COLO829 (cell line): ENCODE measurements around the gene FNIP1.
A peak's percentile ranks its signal among the peaks of the same experiment; 100 is the strongest.
"Not testable (repeated sequence)": the region's sequence is repeated elsewhere in the genome, so short reads cannot be mapped to it uniquely, and the experiment has no call there.

Experiments used
- DNase-seq: peaks from one replicate; pipeline ENCODE4 v3.0.0; 2012; ENCODE audit warnings: low spot score

Gene FNIP1

DNA sequence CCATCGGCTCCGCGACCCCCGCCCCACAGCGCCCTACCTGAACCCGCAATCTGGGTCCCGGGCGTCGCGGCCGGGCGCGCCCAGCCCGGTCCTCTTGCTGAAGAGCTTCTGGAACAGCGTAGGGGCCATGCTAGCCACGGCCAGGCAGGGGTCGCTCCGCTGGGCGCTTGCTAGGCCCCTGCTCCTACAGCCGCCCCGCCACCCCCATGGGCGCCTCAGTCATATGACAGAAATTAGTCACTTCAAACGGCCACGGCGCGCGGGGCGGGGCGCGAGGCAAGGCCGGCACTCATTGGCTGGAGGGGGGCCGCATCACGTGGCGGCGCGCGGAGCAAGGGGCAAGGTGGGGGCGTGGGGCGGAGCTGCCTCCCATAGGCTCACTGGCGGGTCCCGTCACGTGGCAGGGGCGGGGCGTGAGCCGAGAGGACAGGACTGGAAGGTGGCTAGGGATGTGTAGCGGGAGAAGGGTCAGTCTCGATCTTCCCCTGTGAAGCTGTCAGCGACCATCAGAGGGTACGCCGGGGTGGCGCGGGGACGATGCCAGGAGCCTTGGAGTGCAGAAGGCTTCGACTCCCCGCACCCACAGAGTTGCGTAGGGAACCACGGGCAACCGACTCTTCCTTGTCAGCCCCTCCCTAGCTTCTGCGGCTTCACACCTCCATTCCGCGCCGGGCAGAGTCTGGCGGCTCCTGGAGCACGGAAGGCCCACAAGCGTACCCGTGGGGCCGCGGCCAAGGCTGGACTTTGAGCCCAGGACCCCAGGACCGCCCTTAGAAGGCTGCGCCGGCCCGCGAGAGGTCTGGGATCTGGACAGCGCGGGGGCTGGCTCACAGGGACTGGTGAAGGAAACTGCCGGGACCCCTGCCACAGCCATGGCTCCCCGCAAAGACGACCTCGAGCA lies at the start of gene FNIP1:
Gene FNIP1, minus strand, starts transcription at position 225 of the 901 bp plus-strand sequence. Its CDS starts 96 bp downstream, at position 129.
- peak; percentile 98 for DNase-seq

DNA sequence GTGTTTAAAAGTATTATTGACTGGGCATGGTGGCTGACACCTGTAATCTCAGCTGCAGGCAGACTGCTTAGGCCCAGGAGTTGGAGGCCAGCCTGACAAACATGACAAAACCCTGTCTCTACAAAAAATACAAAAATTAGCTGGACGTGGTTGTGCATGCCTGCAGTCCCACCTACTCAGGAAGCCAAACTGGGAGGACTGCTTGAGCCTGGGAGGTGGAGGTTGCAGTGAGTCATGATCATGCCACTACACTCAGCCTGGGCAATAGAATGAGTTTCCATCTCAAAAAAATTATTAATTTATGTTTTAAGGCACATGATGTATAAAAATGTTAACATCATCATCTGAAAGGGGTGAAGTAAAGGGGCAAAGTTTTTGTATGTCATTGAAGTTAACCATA lies 49.7 kb upstream of the FNIP1 start:
- DNase-seq, result no peak

DNA sequence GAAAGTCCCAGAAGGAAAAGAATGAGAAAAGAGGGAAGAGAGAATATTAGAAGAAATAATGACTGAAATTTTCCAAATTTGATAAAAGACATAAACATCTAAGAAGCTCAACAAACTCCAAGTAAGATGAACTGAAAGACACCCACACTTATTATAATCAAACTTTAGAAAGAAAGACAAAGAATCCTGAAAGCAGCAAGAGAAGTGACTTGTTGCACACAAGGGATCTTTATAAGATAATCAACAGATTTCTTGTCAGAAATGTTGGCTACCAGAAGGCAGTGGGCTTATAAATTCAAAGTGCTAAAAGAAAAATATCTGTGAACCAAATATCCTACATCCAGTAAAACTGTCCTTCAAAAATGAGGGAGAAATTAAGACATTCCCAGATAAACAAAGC lies 49.0 kb upstream of the FNIP1 start:
- no peak for DNase-seq

DNA sequence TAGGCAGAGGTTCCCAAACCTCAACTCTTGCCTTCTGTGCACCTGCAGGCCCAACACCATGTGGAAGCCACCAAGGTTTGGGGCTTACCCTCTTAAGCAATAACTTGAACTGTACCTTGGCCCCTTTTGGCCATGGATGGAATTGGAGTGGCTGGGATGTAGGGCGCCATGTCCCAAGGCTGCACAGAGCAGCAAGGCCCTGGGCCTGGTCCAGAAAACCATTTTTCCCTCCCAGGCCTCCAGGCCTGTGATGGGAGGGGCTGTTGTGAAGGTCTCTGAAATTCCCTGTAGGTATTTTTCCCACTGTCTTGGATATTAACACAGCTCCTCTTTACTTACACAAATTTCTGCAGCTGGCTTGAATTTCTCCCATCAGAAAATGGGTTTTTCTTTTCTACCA lies 46.2 kb upstream of the FNIP1 start:
- not testable (repeated sequence) for DNase-seq

DNA sequence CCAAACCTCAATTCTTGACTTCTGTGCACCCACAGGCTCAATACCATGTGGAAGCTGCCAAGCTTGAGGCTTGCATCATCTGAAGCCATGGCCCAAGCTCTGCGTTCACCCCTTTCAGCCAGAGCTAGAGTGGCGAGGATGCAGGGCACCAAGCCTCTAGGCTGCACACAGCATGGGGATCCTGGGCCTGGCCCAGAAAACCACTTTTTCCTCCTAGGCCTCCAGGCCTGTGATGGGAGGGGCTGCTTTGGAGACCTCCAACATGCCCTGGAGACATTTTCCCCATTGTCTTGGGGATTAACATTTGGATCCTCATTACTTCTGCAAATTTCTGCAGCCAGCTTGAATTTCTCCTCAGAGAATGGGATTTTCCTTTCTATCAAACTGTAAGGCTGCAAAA lies 35.9 kb upstream of the FNIP1 start:
- not testable (repeated sequence) for DNase-seq

DNA sequence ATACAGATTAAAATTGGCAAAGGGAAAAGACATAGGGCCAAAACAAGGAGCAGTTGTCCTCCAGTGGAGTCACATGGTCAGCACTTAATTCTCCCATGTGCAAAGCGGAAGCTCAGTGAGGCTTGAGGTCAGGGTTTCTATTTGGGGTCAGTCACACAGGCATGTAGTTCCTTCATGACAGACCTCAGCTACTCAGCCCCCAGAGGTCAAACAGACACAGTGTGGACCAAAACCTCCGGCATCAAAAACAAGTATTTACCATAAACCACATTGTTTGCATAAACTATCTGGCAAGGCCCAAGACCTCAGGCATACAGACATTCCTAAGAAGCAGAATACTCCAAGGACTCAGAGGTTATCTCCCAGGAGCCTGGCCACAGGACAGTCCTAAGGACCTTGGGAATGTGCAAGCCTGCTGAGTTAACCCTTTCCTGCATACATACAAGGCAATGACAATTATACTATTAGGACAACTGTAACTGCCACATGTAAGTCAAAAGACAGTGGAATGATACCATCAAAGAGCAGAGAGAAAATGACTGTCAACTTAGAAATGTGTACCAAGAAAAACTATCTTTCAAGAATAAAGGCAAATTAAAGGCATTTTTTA lies 28.7 kb upstream of the FNIP1 start:
- DNase-seq, result no peak

DNA sequence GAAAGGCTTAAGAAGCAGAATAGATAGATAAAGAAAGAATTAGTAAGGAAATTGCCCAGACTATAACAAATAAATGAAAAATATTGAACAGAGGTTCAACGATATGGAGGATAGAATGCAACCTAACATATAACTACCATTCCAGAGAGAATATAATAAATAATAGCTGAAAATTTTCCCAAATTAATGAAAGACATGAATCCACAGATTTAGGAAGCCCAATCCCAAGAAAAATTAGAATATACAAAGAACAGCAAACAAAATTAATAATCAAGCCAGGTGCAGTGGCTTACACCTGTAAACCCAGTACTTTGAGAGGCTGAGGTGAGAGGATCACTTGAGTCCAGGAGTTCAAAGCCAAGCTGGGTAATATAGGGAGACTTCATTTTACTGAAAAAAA lies 27.8 kb upstream of the FNIP1 start:
- no peak for DNase-seq

DNA sequence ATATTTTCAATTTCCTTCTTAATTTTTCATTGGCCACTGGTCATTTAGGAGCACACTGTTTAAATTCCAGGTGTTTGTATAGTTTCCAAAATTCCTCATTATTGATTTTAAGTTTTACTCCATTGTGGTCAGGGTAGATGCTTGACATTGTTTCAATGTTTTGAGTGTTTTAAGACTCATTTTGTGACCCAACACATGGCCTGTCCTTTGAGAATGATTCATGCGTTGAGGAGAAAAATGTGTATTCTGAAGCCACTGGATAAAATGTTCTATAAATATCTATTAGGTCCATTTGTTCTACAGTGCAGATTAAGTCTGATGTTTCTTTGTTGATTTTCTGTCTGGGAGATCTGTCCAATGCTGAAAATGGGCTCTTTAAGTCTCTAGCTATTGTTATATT lies 24.4 kb upstream of the FNIP1 start:
- no peak for DNase-seq

DNA sequence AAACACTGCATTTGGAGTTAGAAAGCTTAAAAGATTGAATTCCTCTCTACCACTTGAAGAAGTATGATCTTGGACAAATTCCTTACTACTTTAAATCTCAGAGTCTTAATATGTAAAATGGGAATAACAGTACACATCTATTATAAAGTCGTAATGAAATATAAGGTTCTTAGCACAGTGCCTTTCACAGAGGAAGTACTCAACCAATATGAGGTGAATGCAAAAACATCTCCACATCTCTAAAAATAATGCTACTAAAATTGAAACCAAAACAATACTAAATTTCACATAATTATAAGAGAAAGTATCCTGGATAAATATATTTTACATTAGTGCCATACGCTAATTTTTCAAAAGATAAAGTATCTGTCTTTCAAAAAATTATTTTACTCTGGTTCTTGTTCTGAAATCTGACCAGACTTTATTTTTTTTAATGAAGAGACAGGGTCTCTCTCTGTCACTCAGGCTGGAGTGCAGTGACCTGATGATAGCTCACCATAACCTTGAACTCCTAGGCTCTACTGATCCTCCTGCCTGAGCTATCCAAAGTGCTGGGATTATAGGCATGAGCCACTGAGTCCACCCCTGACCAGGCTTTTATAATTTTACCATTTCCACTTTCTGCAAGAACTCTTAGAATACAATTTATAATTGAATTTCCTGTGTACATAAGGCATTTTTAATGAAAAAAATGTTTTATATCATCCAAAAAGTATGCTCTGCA lies 21.3 kb upstream of the FNIP1 start:
- no peak for DNase-seq

DNA sequence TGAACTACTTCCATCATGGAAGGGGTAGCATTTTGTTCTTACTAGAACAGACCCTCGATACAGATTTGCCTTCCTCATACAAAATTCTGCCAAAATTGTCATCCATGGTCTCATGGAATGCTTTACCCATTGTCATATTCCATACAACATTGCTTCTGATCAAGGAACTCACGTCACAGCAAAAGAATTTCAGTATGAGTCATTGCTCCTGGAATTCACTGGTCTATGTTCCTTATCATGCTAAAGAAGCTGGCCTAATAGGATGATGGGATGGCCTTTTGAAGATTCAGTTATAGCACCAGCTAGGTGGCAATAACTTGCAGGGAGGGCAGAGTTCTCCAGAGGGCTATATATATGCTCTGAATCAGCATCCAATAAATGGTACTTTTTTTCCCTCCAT lies 18.2 kb upstream of the FNIP1 start:
- no peak for DNase-seq

DNA sequence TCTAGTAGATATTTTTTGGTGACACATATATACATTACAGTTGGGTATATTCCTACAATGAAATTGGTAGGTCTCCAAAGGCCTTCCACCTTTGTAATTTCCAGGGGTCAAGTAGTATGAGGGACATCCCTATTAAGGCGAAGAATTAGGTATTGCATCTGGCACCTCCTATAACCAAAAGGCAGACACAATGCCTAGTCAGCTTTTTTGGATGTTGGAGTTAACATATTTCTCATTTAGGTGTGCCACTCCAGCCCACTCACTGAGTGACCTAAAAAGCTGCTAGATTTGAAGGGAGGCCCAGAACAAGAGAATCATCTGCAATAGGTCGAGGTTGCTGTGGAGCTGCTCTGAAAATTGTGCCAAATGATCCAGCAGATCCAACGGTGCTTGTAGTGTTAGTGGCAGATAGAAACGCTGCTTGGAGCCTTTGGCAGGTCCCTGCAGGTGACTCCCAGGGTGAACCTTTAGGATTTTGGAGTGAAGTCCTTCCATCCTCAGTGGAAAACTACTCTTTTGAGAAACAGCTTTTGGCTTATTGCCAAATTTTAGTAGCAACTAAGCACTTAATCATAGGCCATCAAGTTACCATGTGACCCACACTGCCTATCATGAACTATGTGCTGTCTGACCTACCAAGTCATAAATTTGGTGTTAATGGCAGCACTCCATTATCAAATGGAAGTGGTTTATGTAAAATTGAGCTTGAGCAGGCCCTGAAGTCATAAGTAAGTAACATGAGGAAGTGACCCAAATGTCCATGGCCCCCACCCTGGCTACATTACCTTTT lies 15.7 kb upstream of the FNIP1 start:
- no peak for DNase-seq

DNA sequence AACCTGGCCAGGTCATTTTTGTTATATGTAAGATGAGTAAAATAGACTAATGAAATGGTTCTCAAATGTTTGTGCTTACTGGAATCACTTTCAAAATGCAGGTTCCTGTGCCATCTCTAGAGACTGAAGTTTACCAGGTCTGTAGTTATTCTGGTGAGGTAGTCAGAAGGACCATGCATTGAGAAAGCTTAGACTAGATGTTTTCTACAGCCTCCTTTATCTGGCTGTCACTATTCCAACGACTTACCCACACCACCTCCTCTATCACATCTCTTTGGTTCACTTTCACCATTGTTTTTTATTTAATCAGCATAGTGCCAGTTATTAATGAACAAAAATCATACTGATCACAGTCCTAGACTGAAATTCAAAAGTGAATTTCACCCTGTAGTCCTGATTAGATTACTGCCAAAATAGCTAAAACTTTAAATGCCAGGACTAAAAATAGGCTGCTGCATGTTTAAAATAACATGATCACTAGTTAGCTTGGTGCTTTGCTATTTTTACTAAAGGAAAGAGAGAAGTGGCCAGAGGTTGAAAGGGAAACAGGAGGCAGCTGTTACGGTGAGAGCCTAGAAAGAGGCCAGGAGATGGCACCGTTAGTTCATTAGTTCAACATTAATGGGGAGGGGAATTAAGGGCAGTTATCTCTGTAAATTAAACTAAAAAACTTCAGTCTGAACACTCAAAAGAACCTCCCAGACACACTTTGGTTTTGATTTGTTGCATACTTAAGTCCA lies 13.9 kb upstream of the FNIP1 start:
- no peak for DNase-seq

DNA sequence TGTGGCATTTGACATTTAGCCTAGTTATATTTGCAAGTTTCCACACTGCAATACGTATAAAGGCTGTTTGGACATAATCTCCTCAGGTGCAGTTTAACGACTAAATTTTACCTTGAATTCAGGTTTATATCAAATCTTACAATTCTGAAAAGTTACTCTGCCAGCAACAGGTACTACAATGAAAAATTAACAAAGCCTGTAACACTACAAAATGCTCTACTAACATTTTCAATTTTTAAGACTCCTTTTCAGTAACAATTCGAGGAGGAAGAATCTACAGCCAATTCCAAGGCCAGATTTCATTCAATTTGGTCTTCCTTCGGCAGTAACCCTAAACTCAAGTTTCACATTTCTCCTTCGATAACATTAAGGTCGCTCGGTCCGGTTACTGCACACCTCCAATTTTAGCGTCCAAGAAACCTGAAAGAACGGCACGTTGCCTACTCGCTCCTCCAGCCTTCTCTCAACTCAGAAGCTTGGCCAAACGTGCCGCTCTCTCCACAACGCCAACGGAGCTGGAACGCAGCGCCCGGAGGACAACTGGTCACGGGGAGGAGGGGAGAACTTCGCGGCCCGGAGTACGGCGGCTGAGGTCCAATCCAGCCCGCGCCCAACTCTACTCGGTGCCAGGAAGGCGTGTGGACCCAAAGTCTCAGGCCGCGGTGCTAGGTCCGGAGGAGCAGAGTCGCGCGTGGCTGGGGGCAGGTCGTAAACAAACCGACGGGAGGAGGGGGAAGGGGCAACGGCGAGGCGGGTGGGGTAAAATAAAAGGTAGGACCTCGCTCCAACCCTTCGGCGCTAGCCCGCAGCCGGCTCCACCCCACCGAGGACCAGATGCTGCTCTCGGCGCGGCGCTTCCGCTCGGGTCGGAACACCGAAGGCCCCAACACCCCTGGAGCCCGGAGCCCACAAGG lies 681 bp downstream of the FNIP1 start:
- peak; percentile 16 for DNase-seq

DNA sequence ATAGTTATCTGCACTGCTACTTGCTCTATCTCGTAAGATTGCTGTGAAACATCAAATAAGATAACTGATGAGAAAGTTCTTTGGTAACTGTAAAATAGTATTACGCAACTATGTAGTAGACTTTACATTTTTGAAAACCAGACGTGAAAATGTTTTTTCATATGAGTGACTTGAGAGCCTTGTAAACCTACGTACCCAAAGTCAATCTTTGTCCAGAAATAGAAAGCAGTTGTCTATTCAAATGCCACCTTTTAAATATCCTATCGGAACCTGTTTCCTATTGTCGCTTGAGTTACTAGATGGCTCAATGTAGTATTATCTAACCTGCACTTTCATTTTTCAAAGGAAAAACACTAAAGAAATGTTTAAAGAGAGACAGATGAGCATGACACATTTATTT lies 1.6 kb downstream of the FNIP1 start:
- no peak for DNase-seq

DNA sequence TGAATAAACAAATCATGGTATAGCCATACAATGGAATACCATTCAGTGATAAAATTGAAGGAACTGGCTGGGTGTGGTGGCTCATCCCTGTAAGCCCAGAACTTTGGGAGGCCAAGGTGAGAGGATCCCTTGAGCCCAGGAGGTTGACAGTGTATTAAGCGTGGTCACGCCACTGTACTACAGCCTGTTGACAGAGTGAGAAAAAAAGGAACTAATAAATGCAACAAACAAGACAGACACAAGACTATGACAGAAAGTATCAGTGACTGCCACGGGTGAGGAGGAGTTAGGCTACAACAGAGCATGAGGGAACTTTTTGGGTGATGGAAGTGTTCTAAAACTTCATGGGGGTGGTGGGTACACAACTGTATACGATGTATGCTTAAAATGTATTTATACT lies 2.2 kb downstream of the FNIP1 start:
- no peak for DNase-seq

DNA sequence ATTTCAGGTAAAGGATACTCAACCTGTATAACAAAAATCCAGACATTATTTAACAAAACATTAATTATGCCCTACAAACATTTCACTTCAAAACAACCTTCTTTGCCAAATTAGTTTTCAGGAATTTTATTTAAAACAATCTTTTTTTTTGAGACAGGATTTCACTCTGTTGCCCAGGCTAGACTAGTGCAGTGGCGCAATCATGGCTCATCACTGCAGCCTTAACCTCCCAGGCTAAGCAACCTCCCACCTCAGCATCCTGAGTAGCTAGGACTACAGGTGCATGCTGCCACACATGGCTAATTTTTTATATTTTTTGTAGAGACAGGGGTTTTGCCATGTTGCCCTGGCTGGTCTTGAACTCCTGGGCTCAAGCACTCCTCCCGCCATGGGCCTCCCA lies 3.9 kb downstream of the FNIP1 start:
- no peak for DNase-seq

DNA sequence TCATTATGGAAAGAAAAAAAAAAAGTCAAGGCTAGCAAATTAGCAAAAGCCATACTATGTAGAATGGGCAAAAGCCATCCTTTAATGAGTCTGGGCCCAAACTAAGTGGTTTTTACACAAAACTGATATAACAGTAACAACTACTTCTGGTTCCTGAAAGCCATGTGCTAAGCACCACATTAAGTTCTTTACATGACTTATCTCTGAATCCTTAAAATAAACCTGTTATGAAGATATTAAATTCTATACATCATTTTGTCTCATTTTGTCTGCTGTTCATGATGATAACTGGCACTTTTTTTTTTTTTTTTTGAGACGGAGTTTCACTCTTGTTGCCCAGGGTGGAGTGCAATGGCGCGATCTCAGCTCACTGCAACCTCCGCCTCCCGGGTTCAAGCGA lies 5.0 kb downstream of the FNIP1 start:
- no peak for DNase-seq

DNA sequence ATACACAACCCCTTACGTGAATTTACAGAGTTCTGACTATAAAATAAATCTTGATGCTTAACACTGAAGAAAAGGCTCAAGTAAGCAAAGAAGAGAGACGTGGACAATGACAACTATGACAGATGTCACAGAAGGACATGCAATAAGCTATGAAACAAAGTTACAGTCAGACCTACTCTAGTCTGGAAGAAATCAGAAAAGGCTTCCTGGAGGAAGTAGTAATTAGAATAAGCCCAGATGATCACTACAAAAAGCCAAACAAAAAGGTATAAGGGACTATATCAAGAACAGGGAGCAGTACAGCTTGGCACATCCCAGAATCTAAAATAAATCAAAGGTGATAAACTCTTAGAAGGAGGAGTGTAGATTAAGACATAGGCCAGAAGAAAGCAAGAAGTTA lies 6.3 kb downstream of the FNIP1 start:
- no peak for DNase-seq

DNA sequence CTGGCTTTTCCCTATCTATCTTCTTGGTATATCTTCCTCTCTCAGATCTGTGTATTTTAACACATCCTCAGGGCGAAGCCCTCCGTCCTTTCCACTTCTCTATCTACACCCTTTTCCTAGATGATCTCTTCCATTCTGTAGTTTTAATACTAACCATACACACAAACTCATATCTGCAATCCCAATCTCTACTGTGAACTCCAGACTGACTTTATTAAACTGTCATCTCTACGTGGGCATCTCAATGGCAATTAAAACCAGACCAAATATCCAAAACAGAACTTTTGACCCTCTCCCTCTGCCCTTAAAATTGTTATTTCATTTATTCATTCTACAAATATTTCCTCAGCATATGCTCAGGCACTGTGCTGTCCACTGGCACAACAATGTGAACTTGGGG lies 7.1 kb downstream of the FNIP1 start:
- no peak for DNase-seq

DNA sequence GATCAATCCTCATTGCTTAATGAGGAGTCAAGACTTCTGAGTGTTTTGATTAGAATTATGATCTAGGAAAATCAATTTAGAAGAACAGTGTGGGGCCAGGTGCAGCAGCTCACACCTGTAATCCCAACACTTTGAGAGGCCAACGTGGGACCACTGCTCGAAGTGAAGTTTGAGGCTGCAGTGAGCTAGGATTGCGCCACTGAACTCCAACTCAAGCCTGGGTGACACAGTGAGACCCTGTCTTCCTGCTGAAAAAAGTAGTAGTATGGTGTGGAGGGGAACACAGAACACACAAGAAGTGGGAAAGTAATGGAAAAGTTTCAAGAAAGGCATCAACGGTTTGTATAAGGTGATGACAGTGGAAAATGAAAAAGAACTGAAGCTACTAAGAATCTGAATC lies 9.1 kb downstream of the FNIP1 start:
- DNase-seq, result no peak
